AG04449 (cell line): ENCODE data around the gene DIAPH3.

Source experiments
- CTCF ChIA-PET: fragments of 350-600 bp; formaldehyde crosslinking; extraction: SDS; loops from one replicate; lab custom pipeline; 2021; ENCODE audit warnings: antibody characterized with exemption; lab: Yijun Ruan, JAX
- POLR2A ChIA-PET: fragments of 400-600, 350-600 bp; formaldehyde crosslinking; extraction: SDS; loops from one replicate; lab custom pipeline; 2020; ENCODE audit warnings: antibody characterized with exemption, inconsistent platforms; lab: Yijun Ruan, JAX
- DNase-seq: peaks from one replicate; pipeline ENCODE4 v3.0.0-alpha.2; 2010; ENCODE audit warnings: low read depth, low spot score
- H3K4me3 ChIP-seq: 2 replicates; pipeline ENCODE4 v1.5.1; 2011; ENCODE audit warnings: low read depth, mild to moderate bottlenecking, control low read depth, low read length
- TF ChIP-seq, protein P1 (sequence below): IDR thresholded peaks from one replicate; pipeline ENCODE4 v1.5.1; 2011; ENCODE audit warnings: mild to moderate bottlenecking, moderate library complexity, low read length, control low read depth, inconsistent platforms; ENCODE audit not compliant: insufficient read depth; ENCODE audit errors: missing control alignments

Gene DIAPH3

GRCh38 chr13:59710996-59711701 lies 452.6 kb downstream of the DIAPH3 start:
- TF ChIP-seq, protein P1, sequence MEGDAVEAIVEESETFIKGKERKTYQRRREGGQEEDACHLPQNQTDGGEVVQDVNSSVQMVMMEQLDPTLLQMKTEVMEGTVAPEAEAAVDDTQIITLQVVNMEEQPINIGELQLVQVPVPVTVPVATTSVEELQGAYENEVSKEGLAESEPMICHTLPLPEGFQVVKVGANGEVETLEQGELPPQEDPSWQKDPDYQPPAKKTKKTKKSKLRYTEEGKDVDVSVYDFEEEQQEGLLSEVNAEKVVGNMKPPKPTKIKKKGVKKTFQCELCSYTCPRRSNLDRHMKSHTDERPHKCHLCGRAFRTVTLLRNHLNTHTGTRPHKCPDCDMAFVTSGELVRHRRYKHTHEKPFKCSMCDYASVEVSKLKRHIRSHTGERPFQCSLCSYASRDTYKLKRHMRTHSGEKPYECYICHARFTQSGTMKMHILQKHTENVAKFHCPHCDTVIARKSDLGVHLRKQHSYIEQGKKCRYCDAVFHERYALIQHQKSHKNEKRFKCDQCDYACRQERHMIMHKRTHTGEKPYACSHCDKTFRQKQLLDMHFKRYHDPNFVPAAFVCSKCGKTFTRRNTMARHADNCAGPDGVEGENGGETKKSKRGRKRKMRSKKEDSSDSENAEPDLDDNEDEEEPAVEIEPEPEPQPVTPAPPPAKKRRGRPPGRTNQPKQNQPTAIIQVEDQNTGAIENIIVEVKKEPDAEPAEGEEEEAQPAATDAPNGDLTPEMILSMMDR = no peak
- CTCF ChIA-PET = interaction anchor here (1.3 kb wide), 1 partner anchor 9 kb away, joined by 5 read pairs; no protein-coding TSS in a partner anchor
- no peak overlapping the region for H3K4me3 ChIP-seq
- DNase-seq = no peak
- POLR2A ChIA-PET = no interaction called here

DNA sequence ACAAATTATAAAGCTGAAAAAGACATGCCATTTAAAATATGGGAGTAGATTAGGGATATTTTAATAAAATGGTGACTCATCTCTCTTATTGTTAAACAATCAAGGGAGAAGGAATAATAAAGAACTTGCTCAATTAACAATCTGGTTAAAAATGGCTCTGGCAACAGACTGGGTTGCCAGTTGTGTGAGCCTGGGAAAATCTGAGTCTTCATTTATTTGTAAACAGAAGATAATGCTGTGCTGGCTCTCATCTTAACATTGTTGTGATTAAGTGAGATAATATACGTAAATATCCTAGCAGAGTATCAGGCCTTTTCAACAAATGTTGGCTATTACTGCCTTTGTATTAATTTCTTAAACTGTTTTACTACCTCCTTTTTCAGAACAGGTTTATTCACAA lies 453.3 kb downstream of the DIAPH3 start:
- ChIA-PET POLR2A (no interaction called here), CTCF (interaction anchor here (1.3 kb wide), 1 partner anchor 9 kb away, joined by 5 read pairs; no protein-coding TSS in a partner anchor)
- DNase-seq = no peak
- TF ChIP-seq, protein P1 = no peak
- no peak overlapping the region for H3K4me3 ChIP-seq

GRCh38 chr13:59706101-59706976 lies 457.4 kb downstream of the DIAPH3 start:
- ChIA-PET POLR2A (no interaction called here), CTCF (interaction anchor here (1.1 to 1.6 kb wide), 3 partner anchors 12 to 27 kb away, joined by 3 read pairs; no protein-coding TSS in a partner anchor)
- TF ChIP-seq, protein P1 = no peak
- no peak for DNase-seq
- H3K4me3 ChIP-seq = no peak overlapping the region

DNA sequence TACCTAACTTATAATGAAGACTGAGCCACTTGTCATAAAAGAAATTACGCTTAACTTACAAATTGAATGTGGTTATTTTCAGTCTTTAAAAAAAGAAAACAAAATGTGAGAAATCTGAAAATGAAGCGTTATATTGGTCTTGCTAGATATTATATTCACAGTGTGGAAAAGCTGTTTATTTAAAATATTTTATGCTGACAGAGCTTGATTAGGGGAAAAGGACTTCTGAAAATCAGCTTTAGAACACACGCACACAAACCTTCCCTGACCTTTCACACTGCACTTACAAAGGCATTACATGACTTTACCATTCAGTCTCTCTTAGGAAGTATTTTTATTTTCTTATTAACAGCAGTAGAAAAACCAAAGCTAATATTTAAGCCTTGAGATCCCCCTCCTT lies 461.5 kb downstream of the DIAPH3 start:
- no peak overlapping the region for H3K4me3 ChIP-seq
- TF ChIP-seq, protein P1 = no peak
- POLR2A ChIA-PET = no interaction called here
- DNase-seq = no peak
- CTCF ChIA-PET = interaction anchor here (0.8 to 1.8 kb wide), 3 partner anchors 9 to 24 kb away, joined by 3 to 6 read pairs (median 5); no protein-coding TSS in a partner anchor

- ChIA-PET POLR2A (no interaction called here), CTCF (interaction anchor here (1.1 to 1.8 kb wide), 3 partner anchors 8 to 70 kb away, joined by 5 to 7 read pairs (median 6); no protein-coding TSS in a partner anchor)
- H3K4me3 ChIP-seq = no peak overlapping the region
- TF ChIP-seq, protein P1 = no peak
- DNase-seq = no peak
Observed at GRCh38 chr13:59701261-59701660, 462.5 kb downstream of the DIAPH3 start.

- TF ChIP-seq, protein P1 = no peak
- H3K4me3 ChIP-seq = no peak overlapping the region
- peak; percentile 37 for DNase-seq
- POLR2A ChIA-PET = no interaction called here
- CTCF ChIA-PET = interaction anchor here (1.2 to 3.8 kb wide), 4 partner anchors 19 to 71 kb away, joined by 4 to 15 read pairs (median 6); no protein-coding TSS in a partner anchor
Observed at GRCh38 chr13:59700281-59700680, 463.4 kb downstream of the DIAPH3 start.
